ENCODE results near the gene KIAA0319L.

The KIAA0319L gene

DNA sequence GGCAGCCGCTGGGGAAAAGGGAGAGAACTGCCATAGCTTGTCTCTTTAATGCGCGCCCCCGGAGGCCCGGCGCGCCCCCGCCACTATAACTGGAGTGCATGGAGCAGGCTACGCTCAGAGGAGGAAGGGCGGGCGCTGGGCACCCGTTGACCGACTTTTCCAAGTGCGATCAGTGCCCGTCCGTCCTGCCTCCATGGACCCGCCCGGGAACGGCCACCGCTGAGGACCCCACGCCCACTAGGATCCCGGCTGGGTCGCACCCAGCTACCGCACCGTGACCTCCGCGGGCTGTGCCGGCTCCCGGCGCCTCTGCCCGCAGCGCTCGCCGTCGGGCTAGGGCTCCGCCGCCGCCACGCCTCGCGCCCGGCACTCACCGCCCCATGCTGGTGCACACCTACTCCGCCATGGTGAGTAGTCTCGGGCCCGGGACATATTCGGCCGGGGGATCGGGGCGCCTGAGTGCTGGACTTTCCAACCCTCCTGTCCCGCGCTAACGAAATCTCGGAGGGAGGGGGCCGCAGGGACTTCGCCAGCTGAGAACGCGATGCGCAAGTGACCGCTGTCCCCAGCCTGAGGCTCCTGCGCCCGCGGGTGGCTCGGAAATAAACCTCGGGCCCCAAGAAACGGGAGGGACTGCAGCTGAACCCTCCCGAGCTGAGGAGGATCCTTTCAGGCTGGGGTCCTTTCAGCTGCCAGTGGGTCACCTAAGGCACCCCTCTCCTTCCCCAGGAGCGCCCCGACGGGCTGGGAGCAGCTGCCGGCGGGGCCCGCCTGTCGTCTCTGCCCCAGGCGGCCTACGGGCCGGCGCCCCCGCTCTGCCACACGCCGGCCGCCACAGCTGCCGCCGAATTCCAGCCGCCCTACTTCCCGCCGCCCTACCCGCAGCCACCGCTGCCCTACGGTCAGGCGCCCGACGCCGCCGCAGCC lies 16.3 kb upstream of the KIAA0319L start, which contains the start of gene TFAP2E:
Gene TFAP2E, plus strand, starts transcription at position 117 of the 927 bp plus-strand sequence. Its CDS starts 264 bp downstream, at position 381.
- H3K27ac ChIP-seq (ENCODE audit: low read depth, low read length), result no peak within 1 kb of the TSS
- no peaks in the 10 kb centered on the region for H3K9me3 ChIP-seq (ENCODE audit: control insufficient read depth in 5 of 5, low read length in 5 of 5)
- no peaks in the 10 kb centered on the region for H3K36me3 ChIP-seq (ENCODE audit: control insufficient read depth in 5 of 5, insufficient read depth in 5 of 5, low read length in 5 of 5)
- peaks cover 0 to 41% (median 31%) of the 10 kb centered on the region in 5 donors for H3K4me1 ChIP-seq (ENCODE audit: control insufficient read depth in 5 of 5, insufficient read depth in 5 of 5, low read length in 5 of 5)
- H3K4me3 ChIP-seq (ENCODE audit: low read depth in 1 of 5, low read length in 5 of 5), result peak within 1 kb of the TSS in 4 of 5 donors; percentile 55 to 65 (median 60)
- H3K9ac ChIP-seq (ENCODE audit: low read length in 5 of 5), result peak within 1 kb of the TSS in 1 of 5 donors; percentile 43
- H3K27me3 ChIP-seq (ENCODE audit: control insufficient read depth in 5 of 5, insufficient read depth in 4 of 5, low read length in 5 of 5), result peaks cover 11 to 68% (median 26%) of the 10 kb centered on the region in 5 donors

GRCh38 chr1:35572296-35572695 lies 15.1 kb upstream of the KIAA0319L start:
- Histone ChIP-seq H3K36me3 (ENCODE audit: control insufficient read depth in 5 of 5, insufficient read depth in 5 of 5, low read length in 5 of 5) (no peaks in the 10 kb centered on the region), H3K27me3 (ENCODE audit: control insufficient read depth in 5 of 5, insufficient read depth in 4 of 5, low read length in 5 of 5) (peaks cover 11 to 62% (median 26%) of the 10 kb centered on the region in 5 donors), H3K4me1 (ENCODE audit: control insufficient read depth in 5 of 5, insufficient read depth in 5 of 5, low read length in 5 of 5) (peaks cover 0 to 29% (median 20%) of the 10 kb centered on the region in 5 donors), H3K9me3 (ENCODE audit: control insufficient read depth in 5 of 5, low read length in 5 of 5) (no peaks in the 10 kb centered on the region), H3K27ac (ENCODE audit: low read depth, low read length) (no peak overlapping the region), H3K4me3 (ENCODE audit: low read depth in 1 of 5, low read length in 5 of 5) (no peak overlapping the region), H3K9ac (ENCODE audit: low read length in 5 of 5) (no peak overlapping the region)

DNA sequence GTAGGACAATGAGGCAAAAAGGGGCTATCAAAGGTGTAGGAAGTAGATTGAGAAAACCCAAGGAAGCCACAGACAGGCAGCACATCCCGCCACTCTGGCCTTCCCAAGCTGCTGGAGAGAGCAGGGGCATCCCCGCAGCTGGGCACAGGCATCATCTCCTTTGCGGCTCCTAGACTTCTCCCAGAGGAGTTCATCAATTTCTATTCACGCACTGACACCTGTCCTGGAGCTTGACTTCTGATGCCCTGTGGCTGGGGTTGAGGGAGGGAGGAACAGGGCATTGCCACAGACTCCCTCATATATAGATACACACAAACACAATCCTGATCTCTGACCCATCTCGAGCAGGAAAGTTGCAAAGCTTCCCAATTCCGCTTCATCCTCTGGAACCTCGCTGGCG lies 14.1 kb upstream of the KIAA0319L start:
- Histone ChIP-seq H3K36me3 (ENCODE audit: control insufficient read depth in 5 of 5, insufficient read depth in 5 of 5, low read length in 5 of 5) (peaks cover 0 to 7% (median 0%) of the 10 kb centered on the region in 5 donors), H3K9me3 (ENCODE audit: control insufficient read depth in 5 of 5, low read length in 5 of 5) (no peaks in the 10 kb centered on the region), H3K27me3 (ENCODE audit: control insufficient read depth in 5 of 5, insufficient read depth in 4 of 5, low read length in 5 of 5) (peaks cover 11 to 54% (median 23%) of the 10 kb centered on the region in 5 donors), H3K9ac (ENCODE audit: low read length in 5 of 5) (no peak overlapping the region), H3K4me3 (ENCODE audit: low read depth in 1 of 5, low read length in 5 of 5) (no peak overlapping the region), H3K4me1 (ENCODE audit: control insufficient read depth in 5 of 5, insufficient read depth in 5 of 5, low read length in 5 of 5) (peaks cover 0 to 20% (median 11%) of the 10 kb centered on the region in 5 donors), H3K27ac (ENCODE audit: low read depth, low read length) (no peak overlapping the region)

DNA sequence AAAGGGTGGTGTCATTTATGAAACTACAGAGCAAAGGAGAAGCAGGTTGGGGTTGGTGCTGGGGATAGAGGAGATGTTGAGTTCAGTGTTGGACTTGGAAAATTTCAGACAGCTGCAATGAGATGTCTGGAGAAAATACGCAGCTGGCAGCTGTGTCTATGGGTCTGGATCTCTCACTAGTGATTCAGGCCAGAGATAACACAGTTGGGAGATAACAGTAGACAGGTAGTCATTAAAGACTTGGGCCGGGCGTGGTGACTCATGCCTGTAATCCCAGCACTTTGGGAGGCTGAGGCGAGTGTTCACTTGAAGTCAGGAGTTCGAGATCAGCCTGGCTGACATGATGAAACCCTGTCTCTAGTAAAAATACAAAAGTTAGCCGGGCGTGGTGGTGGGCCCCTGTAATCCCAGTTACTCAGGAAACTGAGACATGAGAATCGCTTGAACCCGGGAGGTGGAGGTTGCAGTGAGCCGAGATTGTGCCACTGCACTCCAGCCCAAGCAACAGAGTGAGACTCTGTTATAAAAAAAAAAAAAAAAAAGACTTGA lies 13.5 kb upstream of the KIAA0319L start:
- Histone ChIP-seq H3K9ac (ENCODE audit: low read length in 5 of 5) (no peak overlapping the region), H3K27me3 (ENCODE audit: control insufficient read depth in 5 of 5, insufficient read depth in 4 of 5, low read length in 5 of 5) (peaks cover 11 to 48% (median 23%) of the 10 kb centered on the region in 5 donors), H3K9me3 (ENCODE audit: control insufficient read depth in 5 of 5, low read length in 5 of 5) (no peaks in the 10 kb centered on the region), H3K27ac (ENCODE audit: low read depth, low read length) (no peak overlapping the region), H3K36me3 (ENCODE audit: control insufficient read depth in 5 of 5, insufficient read depth in 5 of 5, low read length in 5 of 5) (peaks cover 0 to 7% (median 0%) of the 10 kb centered on the region in 5 donors), H3K4me3 (ENCODE audit: low read depth in 1 of 5, low read length in 5 of 5) (no peak overlapping the region), H3K4me1 (ENCODE audit: control insufficient read depth in 5 of 5, insufficient read depth in 5 of 5, low read length in 5 of 5) (peaks cover 0 to 17% (median 11%) of the 10 kb centered on the region in 5 donors)

GRCh38 chr1:35569936-35570335 lies 12.7 kb upstream of the KIAA0319L start:
- peaks cover 10 to 41% (median 23%) of the 10 kb centered on the region in 5 donors for H3K27me3 ChIP-seq (ENCODE audit: control insufficient read depth in 5 of 5, insufficient read depth in 4 of 5, low read length in 5 of 5)
- peaks cover 0 to 7% (median 0%) of the 10 kb centered on the region in 5 donors for H3K36me3 ChIP-seq (ENCODE audit: control insufficient read depth in 5 of 5, insufficient read depth in 5 of 5, low read length in 5 of 5)
- H3K4me1 ChIP-seq (ENCODE audit: control insufficient read depth in 5 of 5, insufficient read depth in 5 of 5, low read length in 5 of 5), result peaks cover 0 to 16% (median 11%) of the 10 kb centered on the region in 5 donors
- no peaks in the 10 kb centered on the region for H3K9me3 ChIP-seq (ENCODE audit: control insufficient read depth in 5 of 5, low read length in 5 of 5)
- H3K9ac ChIP-seq (ENCODE audit: low read length in 5 of 5), result no peak overlapping the region
- no peak overlapping the region for H3K4me3 ChIP-seq (ENCODE audit: low read depth in 1 of 5, low read length in 5 of 5)
- no peak overlapping the region for H3K27ac ChIP-seq (ENCODE audit: low read depth, low read length)

GRCh38 chr1:35568975-35569395 lies 11.8 kb upstream of the KIAA0319L start:
- Histone ChIP-seq H3K9ac (ENCODE audit: low read length in 5 of 5) (no peak overlapping the region), H3K27me3 (ENCODE audit: control insufficient read depth in 5 of 5, insufficient read depth in 4 of 5, low read length in 5 of 5) (peaks cover 8 to 33% (median 19%) of the 10 kb centered on the region in 5 donors), H3K27ac (ENCODE audit: low read depth, low read length) (no peak overlapping the region)

DNA sequence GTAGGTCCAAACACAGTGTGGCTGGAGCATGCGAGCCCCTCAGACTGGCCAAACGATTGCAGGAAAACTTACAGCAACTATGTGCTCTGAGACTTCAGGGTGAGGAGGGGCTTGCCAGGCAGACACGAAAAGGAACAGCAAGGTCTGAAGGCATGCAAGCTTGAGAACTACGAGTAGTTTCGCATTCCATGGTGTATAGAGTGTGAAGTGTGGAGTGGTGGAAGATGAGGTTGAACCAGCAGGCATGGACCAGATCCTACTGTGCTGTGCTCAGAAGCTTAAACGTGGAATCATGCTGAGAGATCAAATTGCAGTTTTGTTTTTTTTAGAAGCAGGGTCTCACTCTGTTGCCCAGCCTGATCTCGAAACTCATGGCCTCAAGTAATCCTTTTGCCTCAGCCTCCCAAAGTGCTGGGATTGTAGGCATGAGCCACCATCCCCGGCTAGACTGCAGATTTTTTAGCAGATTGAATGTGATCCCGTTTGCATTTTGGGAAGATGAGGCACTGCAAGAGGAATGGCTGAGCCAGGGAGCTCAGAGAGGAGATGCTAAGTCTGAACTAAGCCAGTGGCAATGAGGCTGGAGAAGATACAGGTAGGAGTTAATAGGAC lies 10.8 kb upstream of the KIAA0319L start:
- H3K4me3 ChIP-seq (ENCODE audit: low read depth in 1 of 5, low read length in 5 of 5), result no peak overlapping the region
- H3K9me3 ChIP-seq (ENCODE audit: control insufficient read depth in 5 of 5, low read length in 5 of 5), result no peaks in the 10 kb centered on the region
- H3K36me3 ChIP-seq (ENCODE audit: control insufficient read depth in 5 of 5, insufficient read depth in 5 of 5, low read length in 5 of 5), result peaks cover 0 to 12% (median 6%) of the 10 kb centered on the region in 5 donors
- no peak overlapping the region for H3K27ac ChIP-seq (ENCODE audit: low read depth, low read length)
- peaks cover 0 to 5% (median 5%) of the 10 kb centered on the region in 5 donors for H3K4me1 ChIP-seq (ENCODE audit: control insufficient read depth in 5 of 5, insufficient read depth in 5 of 5, low read length in 5 of 5)
- H3K9ac ChIP-seq (ENCODE audit: low read length in 5 of 5), result no peak overlapping the region
- H3K27me3 ChIP-seq (ENCODE audit: control insufficient read depth in 5 of 5, insufficient read depth in 4 of 5, low read length in 5 of 5), result peaks cover 8 to 25% (median 12%) of the 10 kb centered on the region in 5 donors

More at GRCh38 chr1:35568975-35569395, 11.8 kb upstream of the KIAA0319L start:
- Histone ChIP-seq H3K9me3 (ENCODE audit: control insufficient read depth in 5 of 5, low read length in 5 of 5) (no peaks in the 10 kb centered on the region), H3K4me3 (ENCODE audit: low read depth in 1 of 5, low read length in 5 of 5) (no peak overlapping the region), H3K36me3 (ENCODE audit: control insufficient read depth in 5 of 5, insufficient read depth in 5 of 5, low read length in 5 of 5) (peaks cover 0 to 7% (median 3%) of the 10 kb centered on the region in 5 donors), H3K4me1 (ENCODE audit: control insufficient read depth in 5 of 5, insufficient read depth in 5 of 5, low read length in 5 of 5) (peaks cover 0 to 14% (median 11%) of the 10 kb centered on the region in 5 donors)

GRCh38 chr1:35565742-35566133 lies 8.5 kb upstream of the KIAA0319L start:
- H3K4me1 ChIP-seq (ENCODE audit: control insufficient read depth in 5 of 5, insufficient read depth in 5 of 5, low read length in 5 of 5), result peaks cover 0 to 8% (median 5%) of the 10 kb centered on the region in 5 donors
- H3K27ac ChIP-seq (ENCODE audit: low read depth, low read length), result no peak overlapping the region
- H3K27me3 ChIP-seq (ENCODE audit: control insufficient read depth in 5 of 5, insufficient read depth in 4 of 5, low read length in 5 of 5), result peaks cover 0 to 11% (median 0%) of the 10 kb centered on the region in 5 donors
- H3K36me3 ChIP-seq (ENCODE audit: control insufficient read depth in 5 of 5, insufficient read depth in 5 of 5, low read length in 5 of 5), result peaks cover 0 to 31% (median 15%) of the 10 kb centered on the region in 5 donors
- no peak overlapping the region for H3K9ac ChIP-seq (ENCODE audit: low read length in 5 of 5)
- no peaks in the 10 kb centered on the region for H3K9me3 ChIP-seq (ENCODE audit: control insufficient read depth in 5 of 5, low read length in 5 of 5)
- H3K4me3 ChIP-seq (ENCODE audit: low read depth in 1 of 5, low read length in 5 of 5), result no peak overlapping the region

- Histone ChIP-seq H3K9me3 (ENCODE audit: control insufficient read depth in 5 of 5, low read length in 5 of 5) (no peaks in the 10 kb centered on the region), H3K4me1 (ENCODE audit: control insufficient read depth in 5 of 5, insufficient read depth in 5 of 5, low read length in 5 of 5) (peaks cover 0 to 13% (median 7%) of the 10 kb centered on the region in 5 donors), H3K4me3 (ENCODE audit: low read depth in 1 of 5, low read length in 5 of 5) (no peak overlapping the region), H3K27me3 (ENCODE audit: control insufficient read depth in 5 of 5, insufficient read depth in 4 of 5, low read length in 5 of 5) (peaks cover 0 to 9% (median 0%) of the 10 kb centered on the region in 5 donors), H3K27ac (ENCODE audit: low read depth, low read length) (no peak overlapping the region), H3K9ac (ENCODE audit: low read length in 5 of 5) (no peak overlapping the region), H3K36me3 (ENCODE audit: control insufficient read depth in 5 of 5, insufficient read depth in 5 of 5, low read length in 5 of 5) (peaks cover 0 to 34% (median 15%) of the 10 kb centered on the region in 5 donors)
Measured at GRCh38 chr1:35564884-35565741, 7.9 kb upstream of the KIAA0319L start.
